Measurements from ENCODE around the gene ESR1.

GRCh38 chr6:152166497-152166896, 359.0 kb downstream of the ESR1 start:
- TF ChIP-seq CTCF (IDR thresholded peaks at IDR 0.05; ENCODE audit: low read depth, low read length, poor library complexity, severe bottlenecking) = no peak
- TF ChIP-seq EZH2phosphoT487 (IDR thresholded peaks at IDR 0.05; ENCODE audit: borderline replicate concordance, low read length) = no peak

Data from DOHH2 (cell line).